NCI-H1105 treated with DMSO at 0.1 percent for 48 hours (cell line): ENCODE data around the gene LRRC23.
A peak's percentile ranks its signal among the peaks of the same experiment; 100 is the strongest.

Source experiments
- DNase-seq: peaks from one replicate; lab custom pipeline; 2025; lab: John Stamatoyannopoulos, UW

LRRC23 gene

DNA sequence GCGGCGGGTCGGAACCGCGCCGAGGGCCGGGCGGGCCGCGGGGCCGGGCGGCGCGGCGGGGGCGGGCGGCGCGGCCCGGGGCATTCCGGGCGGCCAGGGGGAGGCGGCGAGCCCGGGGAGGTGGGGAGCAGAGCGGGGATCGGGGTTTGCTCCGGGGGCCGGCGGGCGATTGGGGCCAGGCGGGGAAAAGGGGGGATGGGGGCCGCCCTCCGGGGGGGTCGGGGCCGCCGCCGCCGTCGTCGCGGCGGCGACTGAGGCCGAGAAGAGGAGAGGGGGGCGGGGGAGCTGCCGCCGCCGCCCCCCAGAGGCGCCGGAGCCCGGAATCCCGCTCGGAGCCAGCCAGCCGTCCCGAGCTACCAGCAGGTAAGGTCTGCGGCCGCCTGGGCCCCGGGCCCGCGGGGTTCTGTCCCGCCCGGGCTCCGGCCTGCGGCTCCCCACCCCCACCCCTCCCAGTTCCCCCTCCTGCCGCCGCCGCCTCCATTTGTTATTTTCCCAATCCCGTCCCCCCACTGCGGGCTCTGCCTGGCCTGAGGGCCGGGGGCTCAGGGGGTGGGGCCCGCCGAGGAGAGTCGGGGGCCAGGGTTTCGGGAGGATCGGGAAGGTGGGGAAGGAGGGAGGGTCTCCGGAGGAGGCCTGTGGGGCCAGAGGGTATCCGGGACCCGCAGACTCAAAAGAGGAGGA lies 23.5 kb downstream of the LRRC23 start:
- no peak for DNase-seq

DNA sequence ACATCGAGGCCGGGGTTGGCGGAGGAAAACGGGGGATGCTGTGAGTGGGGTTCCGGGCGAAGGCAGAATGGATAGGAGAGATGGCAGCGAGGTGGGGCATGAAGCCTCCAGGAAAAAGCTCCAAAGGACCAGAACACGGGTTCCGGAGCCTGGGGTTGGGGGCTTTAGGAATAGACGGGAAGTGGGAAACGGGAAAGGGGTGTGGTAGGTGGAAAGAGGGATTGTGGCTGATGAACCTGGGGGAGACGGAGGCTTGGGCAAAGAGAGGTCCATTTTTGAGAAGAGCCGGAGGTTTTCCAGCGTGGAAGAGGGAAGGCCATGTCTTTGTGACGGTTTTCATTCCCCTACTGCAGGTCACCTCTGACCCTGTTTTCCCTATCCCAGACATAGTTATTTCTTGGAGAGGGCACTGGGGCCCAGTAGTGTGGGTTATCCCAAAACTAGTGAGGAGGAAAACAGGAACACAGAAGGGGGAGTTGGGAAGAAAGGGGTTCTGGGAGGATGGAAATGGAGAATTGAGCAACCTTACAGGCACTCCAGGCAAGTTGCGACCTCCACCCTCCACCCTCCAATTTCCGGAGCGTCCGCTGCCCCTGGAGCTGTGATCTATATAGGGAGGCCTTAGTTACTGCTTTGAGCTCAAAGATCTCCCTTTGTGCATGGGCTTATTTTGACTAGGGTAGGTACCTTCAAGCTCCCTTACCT lies 24.2 kb downstream of the LRRC23 start:
- DNase-seq: no peak

GRCh38 chr12:6929466-6930452 lies 25.1 kb downstream of the LRRC23 start:
- no peak for DNase-seq

- no peak for DNase-seq
Measured at GRCh38 chr12:6932766-6933165, 28.1 kb downstream of the LRRC23 start.

GRCh38 chr12:6934110-6934509 lies 29.5 kb downstream of the LRRC23 start:
- DNase-seq: no peak

GRCh38 chr12:6935371-6936193 lies 31.0 kb downstream of the LRRC23 start:
- no peak for DNase-seq

DNA sequence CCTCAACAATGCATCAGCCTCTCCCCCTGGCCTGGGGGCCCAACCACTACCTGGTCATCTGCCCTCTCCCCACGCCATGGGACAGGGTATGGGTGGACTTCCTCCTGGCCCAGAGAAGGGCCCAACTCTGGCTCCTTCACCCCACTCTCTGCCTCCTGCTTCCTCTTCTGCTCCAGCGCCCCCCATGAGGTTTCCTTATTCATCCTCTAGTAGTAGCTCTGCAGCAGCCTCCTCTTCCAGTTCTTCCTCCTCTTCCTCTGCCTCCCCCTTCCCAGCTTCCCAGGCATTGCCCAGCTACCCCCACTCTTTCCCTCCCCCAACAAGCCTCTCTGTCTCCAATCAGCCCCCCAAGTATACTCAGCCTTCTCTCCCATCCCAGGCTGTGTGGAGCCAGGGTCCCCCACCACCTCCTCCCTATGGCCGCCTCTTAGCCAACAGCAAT lies 31.6 kb downstream of the LRRC23 start:
- no peak for DNase-seq

DNA sequence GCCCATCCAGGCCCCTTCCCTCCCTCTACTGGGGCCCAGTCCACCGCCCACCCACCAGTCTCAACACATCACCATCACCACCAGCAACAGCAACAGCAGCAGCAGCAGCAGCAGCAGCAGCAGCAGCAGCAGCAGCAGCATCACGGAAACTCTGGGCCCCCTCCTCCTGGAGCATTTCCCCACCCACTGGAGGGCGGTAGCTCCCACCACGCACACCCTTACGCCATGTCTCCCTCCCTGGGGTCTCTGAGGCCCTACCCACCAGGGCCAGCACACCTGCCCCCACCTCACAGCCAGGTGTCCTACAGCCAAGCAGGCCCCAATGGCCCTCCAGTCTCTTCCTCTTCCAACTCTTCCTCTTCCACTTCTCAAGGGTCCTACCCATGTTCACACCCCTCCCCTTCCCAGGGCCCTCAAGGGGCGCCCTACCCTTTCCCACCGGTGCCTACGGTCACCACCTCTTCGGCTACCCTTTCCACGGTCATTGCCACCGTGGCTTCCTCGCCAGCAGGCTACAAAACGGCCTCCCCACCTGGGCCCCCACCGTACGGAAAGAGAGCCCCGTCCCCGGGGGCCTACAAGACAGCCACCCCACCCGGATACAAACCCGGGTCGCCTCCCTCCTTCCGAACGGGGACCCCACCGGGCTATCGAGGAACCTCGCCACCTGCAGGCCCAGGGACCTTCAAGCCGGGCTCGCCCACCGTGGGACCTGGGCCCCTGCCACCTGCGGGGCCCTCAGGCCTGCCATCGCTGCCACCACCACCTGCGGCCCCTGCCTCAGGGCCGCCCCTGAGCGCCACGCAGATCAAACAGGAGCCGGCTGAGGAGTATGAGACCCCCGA lies 32.2 kb downstream of the LRRC23 start:
- DNase-seq: peak; percentile 72

DNA sequence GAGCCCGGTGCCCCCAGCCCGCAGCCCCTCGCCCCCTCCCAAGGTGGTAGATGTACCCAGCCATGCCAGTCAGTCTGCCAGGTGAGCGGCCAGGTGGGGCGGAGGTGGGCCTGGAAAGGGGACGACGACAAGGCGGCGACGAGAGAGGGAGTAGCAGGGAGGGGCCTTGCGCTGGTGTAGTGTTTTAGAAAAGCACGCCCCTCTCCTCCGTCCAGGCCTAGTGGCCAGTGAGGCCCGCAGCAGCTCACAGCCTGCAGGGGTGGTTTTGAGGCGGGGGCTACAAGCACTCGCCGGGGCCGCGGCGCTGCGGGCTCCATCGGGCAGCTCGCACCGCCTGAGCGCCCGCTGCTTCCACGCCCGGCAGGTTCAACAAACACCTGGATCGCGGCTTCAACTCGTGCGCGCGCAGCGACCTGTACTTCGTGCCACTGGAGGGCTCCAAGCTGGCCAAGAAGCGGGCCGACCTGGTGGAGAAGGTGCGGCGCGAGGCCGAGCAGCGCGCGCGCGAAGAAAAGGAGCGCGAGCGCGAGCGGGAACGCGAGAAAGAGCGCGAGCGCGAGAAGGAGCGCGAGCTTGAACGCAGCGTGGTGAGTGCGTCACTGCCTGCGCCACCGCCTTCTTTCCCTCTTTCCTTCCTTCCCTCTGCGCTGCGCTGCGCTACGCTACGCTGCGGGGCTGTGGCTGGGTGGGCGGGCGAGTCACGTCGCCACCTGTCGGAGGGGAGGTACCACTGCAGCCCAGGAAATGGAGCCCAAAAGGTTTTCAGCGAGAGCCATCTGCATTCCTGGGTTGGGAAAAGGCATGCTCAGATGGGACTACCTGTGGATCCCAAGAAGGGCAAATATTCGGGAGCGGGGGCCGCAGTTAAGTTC lies 33.1 kb downstream of the LRRC23 start:
- DNase-seq: peak; percentile 97

DNA sequence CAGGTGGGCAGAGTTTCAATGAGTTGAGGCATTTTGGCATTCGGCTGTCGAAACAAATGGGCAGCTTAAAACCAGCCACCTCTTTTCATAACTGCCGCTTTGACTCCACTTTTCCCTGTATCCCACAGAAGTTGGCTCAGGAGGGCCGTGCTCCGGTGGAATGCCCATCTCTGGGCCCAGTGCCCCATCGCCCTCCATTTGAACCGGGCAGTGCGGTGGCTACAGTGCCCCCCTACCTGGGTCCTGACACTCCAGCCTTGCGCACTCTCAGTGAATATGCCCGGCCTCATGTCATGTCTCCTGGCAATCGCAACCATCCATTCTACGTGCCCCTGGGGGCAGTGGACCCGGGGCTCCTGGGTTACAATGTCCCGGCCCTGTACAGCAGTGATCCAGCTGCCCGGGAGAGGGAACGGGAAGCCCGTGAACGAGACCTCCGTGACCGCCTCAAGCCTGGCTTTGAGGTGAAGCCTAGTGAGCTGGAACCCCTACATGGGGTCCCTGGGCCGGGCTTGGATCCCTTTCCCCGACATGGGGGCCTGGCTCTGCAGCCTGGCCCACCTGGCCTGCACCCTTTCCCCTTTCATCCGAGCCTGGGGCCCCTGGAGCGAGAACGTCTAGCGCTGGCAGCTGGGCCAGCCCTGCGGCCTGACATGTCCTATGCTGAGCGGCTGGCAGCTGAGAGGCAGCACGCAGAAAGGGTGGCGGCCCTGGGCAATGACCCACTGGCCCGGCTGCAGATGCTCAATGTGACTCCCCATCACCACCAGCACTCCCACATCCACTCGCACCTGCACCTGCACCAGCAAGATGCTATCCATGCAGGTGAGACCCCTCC lies 34.0 kb downstream of the LRRC23 start:
- DNase-seq: no peak

DNA sequence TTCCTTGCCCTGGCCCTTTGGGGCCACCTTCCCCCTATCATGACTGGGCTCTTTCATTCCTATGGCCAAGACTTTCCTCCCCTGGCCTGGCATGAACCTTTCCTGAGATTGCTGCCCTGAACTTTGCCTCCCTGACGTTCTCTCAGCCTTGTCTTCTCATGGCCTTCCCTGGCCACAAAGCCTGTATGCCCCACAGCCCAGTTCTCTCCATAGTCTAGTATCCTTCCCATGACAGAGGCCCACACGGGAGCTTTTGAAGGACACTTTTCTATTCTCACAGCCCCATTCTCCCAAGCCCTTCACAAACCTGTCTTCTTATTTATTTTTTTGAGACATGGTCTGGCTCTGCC lies 34.5 kb downstream of the LRRC23 start:
- DNase-seq: no peak

- DNase-seq: no peak
Measured at GRCh38 chr12:6941267-6941666, 36.6 kb downstream of the LRRC23 start.

GRCh38 chr12:6941782-6942181 lies 37.2 kb downstream of the LRRC23 start:
- DNase-seq: no peak

DNA sequence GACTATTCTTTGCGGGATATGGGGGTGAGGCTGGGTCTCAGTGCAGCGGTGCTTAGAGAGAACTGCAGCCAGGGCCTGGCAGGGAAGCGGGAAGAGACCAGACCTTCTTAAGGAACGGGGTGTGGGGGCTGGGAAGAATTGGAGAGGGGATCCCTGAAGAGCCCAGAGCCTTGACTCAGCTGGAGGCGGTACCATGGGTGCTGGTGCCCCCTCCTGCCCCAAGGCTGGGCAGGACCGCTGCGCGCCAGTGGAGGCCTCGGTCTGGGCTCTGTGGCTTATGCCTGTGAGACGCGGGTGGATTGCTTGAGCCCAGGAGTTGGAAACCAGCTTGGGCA lies 37.7 kb downstream of the LRRC23 start:
- DNase-seq: no peak

- peak; percentile 93 for DNase-seq
Measured at GRCh38 chr12:6943389-6943721, 38.7 kb downstream of the LRRC23 start.

- DNase-seq: peak; percentile 95
Measured at GRCh38 chr12:6943722-6944380, 39.2 kb downstream of the LRRC23 start, which contains the start of the genes C12orf57 and RNU7-1. TSS of gene C12orf57 (plus strand) at chr12:6944022. CDS start at chr12:6944122, 100 bp downstream. TSS of gene RNU7-1 (plus strand) at chr12:6943816.

DNA sequence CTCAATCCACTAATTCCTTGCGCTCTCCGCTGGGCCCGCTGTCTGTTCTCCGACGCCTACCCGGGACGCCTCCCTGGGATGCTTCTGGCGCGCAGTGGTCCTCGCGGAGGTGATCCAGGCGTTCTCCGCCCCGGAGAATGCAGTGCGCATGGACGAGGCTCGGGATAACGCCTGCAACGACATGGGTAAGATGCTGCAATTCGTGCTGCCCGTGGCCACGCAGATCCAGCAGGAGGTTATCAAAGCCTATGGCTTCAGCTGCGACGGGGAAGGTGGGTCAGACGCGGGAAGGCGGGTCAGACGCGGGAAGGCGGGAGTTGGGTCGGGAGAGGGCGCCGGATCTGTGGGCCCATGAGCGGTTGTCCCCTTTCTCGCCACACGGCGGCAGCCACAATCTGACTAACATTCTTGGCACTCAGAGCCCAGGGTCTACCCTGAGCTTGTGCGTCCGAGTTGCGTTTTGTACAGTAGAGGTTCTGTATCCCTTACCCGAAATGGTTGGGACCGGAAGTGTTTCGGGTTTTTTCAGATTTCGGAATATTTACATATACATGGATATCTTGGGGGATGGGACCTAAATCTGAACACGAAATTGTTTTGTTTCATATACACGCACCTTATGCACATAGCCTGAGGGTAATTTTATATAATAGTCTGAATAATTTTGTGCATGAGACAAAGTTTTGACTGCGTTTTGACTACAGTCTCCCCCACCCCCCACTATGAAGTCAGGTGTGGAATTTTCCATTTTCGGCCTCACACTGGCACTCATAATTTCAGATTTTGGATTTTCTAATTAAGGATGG lies 40.0 kb downstream of the LRRC23 start:
- DNase-seq: peak; percentile 95

DNA sequence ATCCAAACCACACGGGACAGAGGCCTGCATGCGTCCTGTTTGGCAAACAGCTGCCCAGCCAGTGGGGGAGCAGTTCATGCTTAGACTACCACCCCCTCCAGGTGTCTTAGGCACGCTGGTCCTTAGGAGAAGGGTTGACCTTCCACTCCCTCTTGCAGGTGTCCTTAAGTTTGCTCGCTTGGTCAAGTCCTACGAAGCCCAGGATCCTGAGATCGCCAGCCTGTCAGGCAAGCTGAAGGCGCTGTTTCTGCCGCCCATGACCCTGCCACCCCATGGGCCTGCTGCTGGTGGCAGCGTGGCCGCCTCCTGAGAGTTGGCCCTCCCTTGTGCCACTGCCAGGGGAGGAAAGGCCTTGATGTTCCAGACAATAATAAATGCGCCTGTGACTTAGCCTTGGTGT lies 41.0 kb downstream of the LRRC23 start:
- DNase-seq: no peak
